HepG2 (cell line): ENCODE measurements around the gene TMEM53. TPM values are rescaled to one million over a fixed set of nuclear protein-coding genes. Genes with fewer than 3 reads are reported as not detected.

ENCODE experiments used
- ATAC-seq: fragments of 200-7000 bp; cut with Tn5 transposase; 3 replicates; pipeline ENCODE4 v1.9.1; 2020; ENCODE audit warnings: mild to moderate bottlenecking, moderate library complexity
- BruUV-seq: library from RNA; stranded (reverse); fragments of 400-500 nt; replicated peaks from 2 replicates; lab custom pipeline; 2021; lab: Mats Ljungman, UMichigan
- CTCF ChIA-PET: fragments of 300-600 bp; formaldehyde crosslinking; extraction: SDS; loops from one replicate; lab custom pipeline; 2021; ENCODE audit warnings: low total read pairs, inconsistent platforms, low intra/inter-chr PET ratio; lab: Yijun Ruan, JAX
- POLR2A ChIA-PET: fragments of 350-600 bp; sonication (Branson Sonifier 250); formaldehyde crosslinking; loops from one replicate; lab custom pipeline; 2020; ENCODE audit warnings: antibody characterized with exemption, inconsistent platforms; lab: Yijun Ruan, JAX
- DNase-seq: peaks from one replicate; pipeline ENCODE4 v3.0.0-alpha.2; 2015; ENCODE audit warnings: low spot score
- FAIRE-seq: peaks from 3 replicates; lab custom pipeline; 2011; peaks lifted over from hg19 to GRCh38; lab: Jason Lieb, UNC
- H2AFZ ChIP-seq: one replicate; pipeline ENCODE4 v1.6.1; 2011; ENCODE audit warnings: low read length, inconsistent platforms
- H3K27ac ChIP-seq: fragments of 300-600 bp; 3 replicates; pipeline ENCODE4 v1.8.0; 2011; ENCODE audit warnings: mixed run types, mild to moderate bottlenecking, mixed read lengths, low read length, inconsistent platforms; ENCODE audit not compliant: insufficient read depth; ENCODE audit errors: extremely low read length
- H3K27me3 ChIP-seq, 2 experiments: fragments of 200-600 bp in 1 of 2; 2 replicates in 1 of 2; 3 replicates in 1 of 2; pipeline versions ENCODE4 v1.6.0 to v1.8.0; 2011; ENCODE audit warnings: low read length in 2 of 2, mild to moderate bottlenecking in 2 of 2, moderate library complexity in 2 of 2, inconsistent platforms in 1 of 2; ENCODE audit not compliant: insufficient read depth in 2 of 2, control insufficient read depth in 1 of 2
- H3K36me3 ChIP-seq, 2 experiments: fragments of 200-600 bp in 1 of 2; replicated peaks in 1 of 2; 2 replicates in 1 of 2; 3 replicates in 1 of 2; pipeline versions ENCODE4 v1.5.1 to v1.8.0; 2011; ENCODE audit warnings: low read length in 2 of 2, inconsistent platforms in 1 of 2; ENCODE audit not compliant: insufficient read depth in 2 of 2, control insufficient read depth in 1 of 2
- H3K4me1 ChIP-seq: 2 replicates; pipeline ENCODE4 v1.5.1; 2012; ENCODE audit warnings: low read length, inconsistent platforms; ENCODE audit not compliant: insufficient read depth
- H3K4me2 ChIP-seq: 2 replicates; pipeline ENCODE4 v1.6.0; 2011; ENCODE audit warnings: low read depth, low read length, inconsistent platforms
- H3K4me3 ChIP-seq, 3 experiments: fragments of 200-600 bp in 1 of 3; sonication (generic), shearing (Covaris generic) in 1 of 3; replicated peaks in 1 of 3; 2 replicates each; pipeline ENCODE4 v1.5.1; 2011 to 2016; ENCODE audit warnings: low read length in 3 of 3, inconsistent platforms in 2 of 3, low read depth in 2 of 3, mild to moderate bottlenecking in 2 of 3, control low read depth in 1 of 3, mixed read lengths in 1 of 3; ENCODE audit not compliant: insufficient read depth in 1 of 3
- H3K79me2 ChIP-seq: one replicate; pipeline ENCODE4 v1.6.1; 2011; ENCODE audit warnings: low read length, inconsistent platforms; ENCODE audit not compliant: insufficient read depth
- H3K9ac ChIP-seq: 2 replicates; pipeline ENCODE4 v1.6.0; 2011; ENCODE audit warnings: mild to moderate bottlenecking, low read depth, low read length, inconsistent platforms; ENCODE audit not compliant: insufficient read depth
- H3K9me3 ChIP-seq: 2 replicates; pipeline ENCODE4 v1.5.1; 2012; ENCODE audit warnings: mild to moderate bottlenecking, low read length
- H4K20me1 ChIP-seq: 2 replicates; pipeline ENCODE4 v1.6.0; 2011; ENCODE audit warnings: inconsistent platforms, mild to moderate bottlenecking, low read length, moderate library complexity; ENCODE audit not compliant: insufficient read depth
- ARNT2 ChIP-seq: sonication (generic); formaldehyde crosslinking; IDR thresholded peaks from 2 replicates; pipeline ENCODE4 v1.8.0; 2022; ENCODE audit warnings: mild to moderate bottlenecking, low read depth, missing genetic modification reagents, moderate library complexity
- CHD4 ChIP-seq: fragments of 200-600 bp; sonication (generic); IDR thresholded peaks from 2 replicates; pipeline ENCODE4 v1.7.0; 2017; ENCODE audit warnings: mild to moderate bottlenecking, low read length, borderline replicate concordance
- CREB1 ChIP-seq, 2 experiments: fragments of 450-650 bp in 1 of 2; IDR thresholded peaks; 2 replicates each; pipeline ENCODE4 v1.6.1; 2016 to 2017; ENCODE audit warnings: control low read depth in 1 of 2, mild to moderate bottlenecking in 1 of 2, missing compliant biosample characterization in 1 of 2, missing genetic modification characterization in 1 of 2
- CTCF ChIP-seq: sonication (generic); formaldehyde crosslinking; IDR thresholded peaks from 2 replicates; pipeline ENCODE4 v1.5.0; 2020; ENCODE audit warnings: mild to moderate bottlenecking, missing genetic modification reagents, moderate library complexity
- ELF1 ChIP-seq: sonication (generic); formaldehyde crosslinking; IDR thresholded peaks from 2 replicates; pipeline ENCODE4 v1.4.0; 2020; ENCODE audit warnings: missing genetic modification reagents
- ELF3 ChIP-seq: IDR thresholded peaks from 2 replicates; pipeline ENCODE4 v1.6.1; 2016; ENCODE audit warnings: missing genetic modification reagents, missing compliant biosample characterization
- PRDM4 ChIP-seq: sonication (generic); formaldehyde crosslinking; IDR thresholded peaks from 2 replicates; pipeline ENCODE4 v1.9.0; 2021; ENCODE audit warnings: missing genetic modification reagents, borderline replicate concordance
- SMC3 ChIP-seq: IDR thresholded peaks from 2 replicates; pipeline ENCODE4 v1.6.1; 2011; ENCODE audit warnings: low read length, improper control_type of control experiment
- STAG1 ChIP-seq: sonication (generic); formaldehyde crosslinking; IDR thresholded peaks from 2 replicates; pipeline ENCODE4 v1.4.0; 2020; ENCODE audit warnings: missing genetic modification reagents
- XRCC5 ChIP-seq: fragments of 200-400 bp; formaldehyde crosslinking; optimal IDR thresholded peaks from 2 replicates; pipeline ENCODE3; 2017; ENCODE audit warnings: mild to moderate bottlenecking, low read length
- ZNF276 ChIP-seq: sonication (generic); formaldehyde crosslinking; IDR thresholded peaks from 2 replicates; pipeline ENCODE4 v1.4.0; 2020; ENCODE audit warnings: mild to moderate bottlenecking, low read depth, missing genetic modification reagents
- ZNF530 ChIP-seq: sonication (generic); formaldehyde crosslinking; IDR thresholded peaks from 2 replicates; pipeline ENCODE4 v1.5.0; 2020; ENCODE audit warnings: low read depth, mild to moderate bottlenecking, missing genetic modification reagents
- ZNF749 ChIP-seq: sonication (generic); formaldehyde crosslinking; IDR thresholded peaks from 2 replicates; pipeline ENCODE4 v1.8.0; 2022; ENCODE audit warnings: mild to moderate bottlenecking, missing genetic modification reagents, moderate library complexity, borderline replicate concordance
- ZSCAN20 ChIP-seq: sonication (generic); formaldehyde crosslinking; IDR thresholded peaks from 2 replicates; pipeline ENCODE4 v1.4.0; 2020; ENCODE audit warnings: missing genetic modification reagents, mild to moderate bottlenecking, borderline replicate concordance
- WGBS: methylation state at CpG from one replicate; pipeline ENCODE4 v1.1.6; 2017; ENCODE audit warnings: low lambda C conversion rate; 5-methylcytosine and 5-hydroxymethylcytosine counted together
- in situ Hi-C: cut with HindIII; loops from 2 replicates; pipeline ENCODE4 v1.10.0; 2017; ENCODE audit warnings: low pct_unique_long_range_greater_than_20kb; ENCODE audit not compliant: extremely low pct_ligation_motif_present
- intact Hi-C: fragments of 100-400 bp; cut with micrococcal nuclease; formaldehyde crosslinking; loops from one replicate; pipeline ENCODE4 v1.10.0; 2022; ENCODE audit not compliant: unreplicated experiment
- polyA plus RNA-seq, 8 experiments: library from polyadenylated mRNA; depleted of rRNA in 3 of 8; stranded (reverse) in 7 of 8; unstranded in 1 of 8; fragments of >200 nt; fragmentation: Illumina TruSeq in 4 of 8; extraction: Trizol in 4 of 8; gene quantifications; 2 replicates each; pipeline versions ENCODE4 v1.2.1 to v1.2.3, GENCODE V29; 2011 to 2016; ENCODE audit warnings: low read depth in 4 of 8, missing spikeins in 1 of 8, mixed read lengths in 1 of 8; ENCODE audit not compliant: insufficient read depth in 1 of 8
- total RNA-seq, 5 experiments: library from RNA; depleted of rRNA; stranded (reverse); fragments of >200 nt; fragmentation: Illumina TruSeq; extraction: Trizol; gene quantifications; 2 replicates each; pipeline ENCODE4 v1.2.3, GENCODE V29; 2016; ENCODE audit warnings: low read depth in 1 of 5
- TF ChIP-seq, protein P1 (sequence below): sonication (generic); formaldehyde crosslinking; IDR thresholded peaks from 2 replicates; pipeline ENCODE4 v1.5.0; 2020; ENCODE audit warnings: missing genetic modification reagents

The TMEM53 gene
- total and polyA plus RNA-seq, 2 of the 13 experiments (the other 11 are each of a cell fraction or from before 2014, with no cell fraction given), result 12.6 to 20.2 TPM

GRCh38 chr1:44714944-44715571 is 40.8 kb upstream of the TMEM53 start:
- no peaks in the 10 kb centered on the region for H3K36me3 ChIP-seq
- H3K9me3 ChIP-seq, result no peaks in the 10 kb centered on the region
- in situ Hi-C loops (no loop called here), intact Hi-C loops (no loop called here)
- ATAC-seq, result peak; percentile 81
- peak overlapping the region; percentile 51 for H3K4me2 ChIP-seq
- no TSS peak for BruUV-seq
- no peaks in the 10 kb centered on the region for H3K79me2 ChIP-seq
- CTCF ChIA-PET, result interaction anchor here (1.4 kb wide), 1 partner anchor 14 kb away, joined by 4 read pairs; no protein-coding TSS in a partner anchor
- H3K27ac ChIP-seq, result no peak overlapping the region
- no peaks in the 10 kb centered on the region for H4K20me1 ChIP-seq
- FAIRE-seq, result peak; percentile 95
- 5% methylated on average over 9 of the region's 9 CpGs for WGBS
- POLR2A ChIA-PET, result interaction anchor here (0.8 kb wide), 1 partner anchor 16 kb away, joined by 3 read pairs; the partner anchor contains the start of gene RNU5D-1
- H3K27me3 ChIP-seq, result peaks cover 0 to 12% of the 10 kb centered on the region in 2 experiments; a peak in 1 of 5 replicates
- H3K9ac ChIP-seq, result no peak overlapping the region
- no peak overlapping the region for H3K4me3 ChIP-seq
- H2AFZ ChIP-seq, result no peak overlapping the region
- H3K4me1 ChIP-seq, result peaks cover 33% of the 10 kb centered on the region
- DNase-seq, result peak; percentile 72
- TF ChIP-seq ZNF749, result no peak
- TF ChIP-seq ARNT2 (CRISPR knock-in tag), result 0 out of 2 replicates have a peak, but pooled peaks have one; percentile 33
- peak; percentile 53 for TF ChIP-seq SMC3
- TF ChIP-seq ZNF530, result no peak
- no peak for TF ChIP-seq PRDM4 (CRISPR knock-in tag)
- TF ChIP-seq ZNF276 (CRISPR knock-in tag), result no peak
- TF ChIP-seq CREB1 (IDR thresholded peaks at IDR 0.05), result no peak
- TF ChIP-seq CREB1 (CRISPR knock-in tag; IDR thresholded peaks at IDR 0.05), result peak; percentile 18; the same call in 1 of the 2 replicates
- TF ChIP-seq ELF3 (CRISPR knock-in tag), result peak; percentile 62
- TF ChIP-seq XRCC5, result peak; percentile 27
- TF ChIP-seq STAG1 (CRISPR knock-in tag), result peak; percentile 59
- no peak for TF ChIP-seq ZSCAN20
- TF ChIP-seq CTCF, result peak; percentile 90
- peak; percentile 57; the same call in 1 of the 2 replicates for TF ChIP-seq ELF1 (CRISPR knock-in tag)
- TF ChIP-seq, protein P1, sequence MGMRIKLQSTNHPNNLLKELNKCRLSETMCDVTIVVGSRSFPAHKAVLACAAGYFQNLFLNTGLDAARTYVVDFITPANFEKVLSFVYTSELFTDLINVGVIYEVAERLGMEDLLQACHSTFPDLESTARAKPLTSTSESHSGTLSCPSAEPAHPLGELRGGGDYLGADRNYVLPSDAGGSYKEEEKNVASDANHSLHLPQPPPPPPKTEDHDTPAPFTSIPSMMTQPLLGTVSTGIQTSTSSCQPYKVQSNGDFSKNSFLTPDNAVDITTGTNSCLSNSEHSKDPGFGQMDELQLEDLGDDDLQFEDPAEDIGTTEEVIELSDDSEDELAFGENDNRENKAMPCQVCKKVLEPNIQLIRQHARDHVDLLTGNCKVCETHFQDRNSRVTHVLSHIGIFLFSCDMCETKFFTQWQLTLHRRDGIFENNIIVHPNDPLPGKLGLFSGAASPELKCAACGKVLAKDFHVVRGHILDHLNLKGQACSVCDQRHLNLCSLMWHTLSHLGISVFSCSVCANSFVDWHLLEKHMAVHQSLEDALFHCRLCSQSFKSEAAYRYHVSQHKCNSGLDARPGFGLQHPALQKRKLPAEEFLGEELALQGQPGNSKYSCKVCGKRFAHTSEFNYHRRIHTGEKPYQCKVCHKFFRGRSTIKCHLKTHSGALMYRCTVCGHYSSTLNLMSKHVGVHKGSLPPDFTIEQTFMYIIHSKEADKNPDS, result 0 out of 2 replicates have a peak, but pooled peaks have one; percentile 37
- TF ChIP-seq CHD4, result no peak
